SK-N-SH treated with all-trans-retinoic acid at 6 μM for 48 hours (cell line): Measurements from ENCODE around the gene SVOP.

ENCODE experiments used
- ATAC-seq: fragments of 200-7000 bp; cut with Tn5 transposase; 3 replicates; pipeline ENCODE4 v1.9.1; 2020; ENCODE audit warnings: mild to moderate bottlenecking, moderate library complexity
- BACH2 ChIP-seq: fragments of 250-450 bp; sonication (Bioruptor Pico); IDR thresholded peaks from 2 replicates; pipeline ENCODE4 v1.9.0; 2021; ENCODE audit warnings: mild to moderate bottlenecking, borderline replicate concordance
- CREB5 ChIP-seq: fragments of 250-450 bp; sonication (Bioruptor Pico); IDR thresholded peaks from 2 replicates; pipeline ENCODE4 v1.5.1; 2020; ENCODE audit warnings: low read depth, mild to moderate bottlenecking, moderate library complexity
- CSDC2 ChIP-seq: fragments of 250-450 bp; sonication (Bioruptor Pico); IDR thresholded peaks from 2 replicates; pipeline ENCODE4 v1.5.0; 2020; ENCODE audit warnings: mild to moderate bottlenecking, moderate library complexity
- CSRNP3 ChIP-seq: fragments of 250-450 bp; sonication (Bioruptor Pico); IDR thresholded peaks from 2 replicates; pipeline ENCODE4 v1.5.1; 2021; ENCODE audit warnings: mild to moderate bottlenecking, moderate library complexity
- GLIS3 ChIP-seq: fragments of 250-450 bp; sonication (Bioruptor Pico); IDR thresholded peaks from 2 replicates; pipeline ENCODE4 v1.5.0; 2020; ENCODE audit warnings: mild to moderate bottlenecking, moderate library complexity
- ISL1 ChIP-seq: fragments of 250-450 bp; sonication (Bioruptor Pico); IDR thresholded peaks from 2 replicates; pipeline ENCODE4 v2.1.2; 2022; ENCODE audit warnings: mild to moderate bottlenecking, moderate library complexity
- OSR1 ChIP-seq: fragments of 250-450 bp; sonication (Bioruptor Pico); IDR thresholded peaks from 2 replicates; pipeline ENCODE4 v1.8.0; 2022; ENCODE audit warnings: moderate library complexity, mild to moderate bottlenecking, inconsistent platforms
- PATZ1 ChIP-seq: fragments of 250-450 bp; sonication (Bioruptor Pico); IDR thresholded peaks from 2 replicates; pipeline ENCODE4 v1.8.0; 2020; ENCODE audit warnings: mild to moderate bottlenecking, moderate library complexity, borderline replicate concordance
- POU6F1 ChIP-seq: fragments of 250-450 bp; sonication (Bioruptor Pico); IDR thresholded peaks from 2 replicates; pipeline ENCODE4 v1.8.0; 2021; ENCODE audit warnings: low read depth, mild to moderate bottlenecking, moderate library complexity, borderline replicate concordance
- PPARA ChIP-seq: fragments of 250-450 bp; sonication (Bioruptor Pico); IDR thresholded peaks from 2 replicates; pipeline ENCODE4 v1.5.0; 2020; ENCODE audit warnings: mild to moderate bottlenecking, borderline replicate concordance
- RARB ChIP-seq: fragments of 250-450 bp; sonication (Bioruptor Pico); IDR thresholded peaks from 2 replicates; pipeline ENCODE4 v1.8.0; 2021; ENCODE audit warnings: mild to moderate bottlenecking, moderate library complexity
- SNAI2 ChIP-seq: fragments of 250-450 bp; sonication (Bioruptor Pico); IDR thresholded peaks from 2 replicates; pipeline ENCODE4 v1.5.0; 2020; ENCODE audit warnings: mild to moderate bottlenecking, moderate library complexity
- TCF4 ChIP-seq: fragments of 250-450 bp; sonication (Bioruptor Pico); IDR thresholded peaks from 2 replicates; pipeline ENCODE4 v1.8.0; 2021; ENCODE audit warnings: mild to moderate bottlenecking, moderate library complexity, borderline replicate concordance
- TOX ChIP-seq: fragments of 250-450 bp; sonication (Bioruptor Pico); IDR thresholded peaks from 2 replicates; pipeline ENCODE4 v1.8.0; 2021; ENCODE audit warnings: mild to moderate bottlenecking, moderate library complexity, borderline replicate concordance
- TSHZ2 ChIP-seq: fragments of 250-450 bp; sonication (Bioruptor Pico); IDR thresholded peaks from 2 replicates; pipeline ENCODE4 v1.5.0; 2020; ENCODE audit warnings: mild to moderate bottlenecking, moderate library complexity
- ZC3H10 ChIP-seq: fragments of 250-450 bp; sonication (Bioruptor Pico); IDR thresholded peaks from 2 replicates; pipeline ENCODE4 v1.5.1; 2021; ENCODE audit warnings: mild to moderate bottlenecking, moderate library complexity
- ZFP3 ChIP-seq: fragments of 250-450 bp; sonication (Bioruptor Pico); IDR thresholded peaks from 2 replicates; pipeline ENCODE4 v1.5.0; 2020; ENCODE audit warnings: mild to moderate bottlenecking, moderate library complexity
- ZNF565 ChIP-seq: fragments of 450-650 bp; formaldehyde crosslinking; conservative IDR thresholded peaks from 2 replicates; pipeline ENCODE4 v1.5.0; 2020; ENCODE audit warnings: low read depth, mild to moderate bottlenecking, moderate library complexity
- ZNF70 ChIP-seq: fragments of 450-650 bp; formaldehyde crosslinking; IDR thresholded peaks from 2 replicates; pipeline ENCODE4 v1.5.0; 2020; ENCODE audit warnings: mild to moderate bottlenecking, moderate library complexity
- ZNF8 ChIP-seq: fragments of 450-650 bp; formaldehyde crosslinking; IDR thresholded peaks from 2 replicates; pipeline ENCODE4 v1.5.0; 2020; ENCODE audit warnings: mild to moderate bottlenecking, moderate library complexity

The SVOP gene

GRCh38 chr12:108981835-108982234 is 39.0 kb downstream of the SVOP start:
- no peak for ATAC-seq
- TF ChIP-seq BACH2 (CRISPR knock-in tag) (no peak), ZC3H10 (CRISPR knock-in tag) (no peak), PPARA (no peak), TOX (CRISPR knock-in tag) (no peak), CSDC2 (CRISPR knock-in tag) (no peak), PATZ1 (CRISPR knock-in tag) (no peak), TSHZ2 (CRISPR knock-in tag) (no peak), ZFP3 (CRISPR knock-in tag) (no peak), ZNF70 (CRISPR knock-in tag) (no peak), POU6F1 (CRISPR knock-in tag) (no peak), TCF4 (no peak), CREB5 (no peak), SNAI2 (no peak), CSRNP3 (no peak), ISL1 (CRISPR knock-in tag) (no peak), ZNF565 (no peak), ZNF8 (no peak)
- TF ChIP-seq, all 23 proteins: peak for 0

GRCh38 chr12:108980831-108981618 is 39.8 kb downstream of the SVOP start:
- no peak; the same call in 2 of the 3 replicates for ATAC-seq
- TF ChIP-seq ISL1 (CRISPR knock-in tag) (peak; percentile 55), SNAI2 (no peak), ZNF70 (CRISPR knock-in tag) (no peak)

GRCh38 chr12:108977360-108977759 is 43.5 kb downstream of the SVOP start:
- no peak for ATAC-seq
- TF ChIP-seq ISL1 (CRISPR knock-in tag) (no peak), ZNF8 (no peak), POU6F1 (CRISPR knock-in tag) (no peak), PATZ1 (CRISPR knock-in tag) (no peak), CSRNP3 (no peak), ZC3H10 (CRISPR knock-in tag) (no peak), RARB (no peak), GLIS3 (CRISPR knock-in tag) (no peak), ZNF565 (no peak), CSDC2 (CRISPR knock-in tag) (no peak), CREB5 (no peak), OSR1 (CRISPR knock-in tag) (no peak), ZNF70 (CRISPR knock-in tag) (no peak), TOX (CRISPR knock-in tag) (no peak), TCF4 (no peak)
